PC-3 (cell line): ENCODE results near the gene CSHL1. TPM values are rescaled to one million over a fixed set of nuclear protein-coding genes. Genes with fewer than 3 reads are reported as not detected.

Source experiments
- ATAC-seq: fragments of 200-7000 bp; cut with Tn5 transposase; 2 replicates; pipeline ENCODE4 v1.9.1; 2020; ENCODE audit warnings: mild to moderate bottlenecking, moderate library complexity
- BruUV-seq: library from RNA; stranded (reverse); fragments of 400-500 nt; replicated peaks from 2 replicates; lab custom pipeline; 2021; lab: Mats Ljungman, UMichigan
- CTCF ChIA-PET: fragments of 300-600 bp; sonication (Branson Sonifier 250); formaldehyde crosslinking; loops from one replicate; lab custom pipeline; 2022; ENCODE audit warnings: antibody characterized with exemption; lab: Charles Lee
- POLR2A ChIA-PET: fragments of 300-600 bp; sonication (Branson Sonifier 250); formaldehyde crosslinking; loops from one replicate; lab custom pipeline; 2022; ENCODE audit warnings: antibody characterized with exemption; ENCODE audit not compliant: unreplicated experiment; lab: Charles Lee
- DNase-seq: peaks from one replicate; pipeline ENCODE4 v3.0.0-alpha.2; 2015
- H2AFZ ChIP-seq: fragments of 300-600 bp; sonication (generic); 2 replicates; pipeline ENCODE4 v1.6.0; 2016; ENCODE audit warnings: antibody characterized with exemption, low read length
- H3F3A ChIP-seq: fragments of 300-600 bp; sonication (generic); one replicate; pipeline ENCODE4 v1.6.0; 2017; ENCODE audit warnings: antibody characterized with exemption, low read length, control low read depth, mild to moderate bottlenecking; ENCODE audit not compliant: unreplicated experiment
- H3K27ac ChIP-seq: fragments of 300-600 bp; sonication (generic); 2 replicates; pipeline ENCODE4 v1.5.1; 2016; ENCODE audit warnings: mild to moderate bottlenecking, low read length
- H3K27me3 ChIP-seq: fragments of 300-600 bp; sonication (generic); 2 replicates; pipeline ENCODE4 v1.6.1; 2016; ENCODE audit warnings: low read length, mixed read lengths
- H3K36me3 ChIP-seq: fragments of 300-600 bp; sonication (generic); 2 replicates; pipeline ENCODE4 v1.6.1; 2016; ENCODE audit warnings: low read depth, mixed run types, low read length, mixed read lengths
- H3K4me1 ChIP-seq: fragments of 300-600 bp; sonication (generic); 2 replicates; pipeline ENCODE4 v1.5.1; 2016; ENCODE audit warnings: low read length; ENCODE audit not compliant: insufficient read depth
- H3K4me2 ChIP-seq: fragments of 300-600 bp; sonication (generic); 2 replicates; pipeline ENCODE4 v1.6.0; 2016; ENCODE audit warnings: low read length
- H3K4me3 ChIP-seq: fragments of 300-600 bp; sonication (generic); 2 replicates; pipeline ENCODE4 v1.5.1; 2016; ENCODE audit warnings: mild to moderate bottlenecking, low read length, mixed read lengths
- H3K79me2 ChIP-seq: fragments of 300-600 bp; sonication (generic); 2 replicates; pipeline ENCODE4 v1.6.1; 2017; ENCODE audit warnings: low read length, mixed read lengths
- H3K9ac ChIP-seq: fragments of 300-600 bp; sonication (generic); 2 replicates; pipeline ENCODE4 v1.6.0; 2016; ENCODE audit warnings: mild to moderate bottlenecking, low read length
- H3K9me2 ChIP-seq: fragments of 300-600 bp; sonication (generic); replicated peaks from 2 replicates; pipeline ENCODE4 v1.6.1; 2016; ENCODE audit warnings: mixed run types, low read length, mixed read lengths
- H3K9me3 ChIP-seq: fragments of 300-600 bp; sonication (generic); 2 replicates; pipeline ENCODE4 v1.6.1; 2016; ENCODE audit warnings: low read length, mixed read lengths
- H4K20me1 ChIP-seq: fragments of 300-600 bp; sonication (generic); 2 replicates; pipeline ENCODE4 v1.6.1; 2016; ENCODE audit warnings: low read length, mixed read lengths
- CTCF ChIP-seq: fragments of 300-600 bp; sonication (generic); conservative IDR thresholded peaks from 2 replicates; pipeline ENCODE4 v1.5.1; 2017; ENCODE audit warnings: antibody characterized with exemption, low read depth, mild to moderate bottlenecking, low read length
- EZH2 ChIP-seq: fragments of 300-600 bp; sonication (generic); IDR thresholded peaks from one replicate; pipeline ENCODE4 v1.6.1; 2017; ENCODE audit warnings: antibody characterized with exemption, mild to moderate bottlenecking, low read length; ENCODE audit not compliant: unreplicated experiment
- EZH2phosphoT487 ChIP-seq: fragments of 300-600 bp; sonication (generic); IDR thresholded peaks from 2 replicates; pipeline ENCODE4 v1.6.1; 2018; ENCODE audit warnings: mild to moderate bottlenecking, antibody characterized with exemption, low read length, borderline replicate concordance
- intact Hi-C: fragments of 100-400 bp; cut with micrococcal nuclease; formaldehyde crosslinking; loops from 2 replicates; pipeline ENCODE4 v1.9.0; 2023
- total RNA-seq: library from RNA; depleted of rRNA; stranded (reverse); fragments of >200 nt; gene quantifications from 2 replicates; pipeline ENCODE4 v1.2.3, GENCODE V29; 2014

Gene CSHL1
- total RNA-seq, 1 experiment from 2014 or later = not detected

GRCh38 chr17:63937319-63937718, 26.3 kb upstream of the CSHL1 start:
- no peak overlapping the region for H3K9ac ChIP-seq
- H3K9me3 ChIP-seq = no peaks in the 10 kb centered on the region
- no peaks in the 10 kb centered on the region for H3K4me1 ChIP-seq
- no peaks in the 10 kb centered on the region for H3K9me2 ChIP-seq
- H4K20me1 ChIP-seq = no peaks in the 10 kb centered on the region
- H3K4me3 ChIP-seq = no peak overlapping the region
- DNase-seq (no peak), ATAC-seq (no peak)
- no peak overlapping the region for H3K27ac ChIP-seq
- no peaks in the 10 kb centered on the region for H3K27me3 ChIP-seq
- ChIA-PET CTCF (interaction anchor here (0.6 to 0.7 kb wide), 3 partner anchors 37 to 145 kb away, joined by 7 to 9 read pairs (median 7); no protein-coding TSS in a partner anchor), POLR2A (interaction anchor here (0.9 kb wide), 1 partner anchor 21 kb away, joined by 6 read pairs; no protein-coding TSS in a partner anchor)
- BruUV-seq = no TSS peak
- H3K79me2 ChIP-seq = no peaks in the 10 kb centered on the region
- no peak overlapping the region for H3K4me2 ChIP-seq
- intact Hi-C loops = no loop called here
- H3F3A ChIP-seq = no peaks in the 10 kb centered on the region
- TF ChIP-seq CTCF (no peak), EZH2phosphoT487 (no peak)
- no peaks in the 10 kb centered on the region for H3K36me3 ChIP-seq
- H2AFZ ChIP-seq = no peak overlapping the region

GRCh38 chr17:63934183-63935112, 23.4 kb upstream of the CSHL1 start:
- Histone ChIP-seq H3K79me2 (no peaks in the 10 kb centered on the region), H3K4me1 (no peaks in the 10 kb centered on the region), H3K9me3 (no peaks in the 10 kb centered on the region), H3K9me2 (no peaks in the 10 kb centered on the region), H3K4me2 (no peak overlapping the region), H2AFZ (no peak overlapping the region), H3K36me3 (no peaks in the 10 kb centered on the region), H3F3A (no peaks in the 10 kb centered on the region), H3K27me3 (no peaks in the 10 kb centered on the region), H3K9ac (no peak overlapping the region), H4K20me1 (no peaks in the 10 kb centered on the region), H3K4me3 (no peak overlapping the region), H3K27ac (no peak overlapping the region)
- BruUV-seq = no TSS peak
- CTCF ChIA-PET = interaction anchor here (1.1 kb wide), 1 partner anchor 58 kb away, joined by 5 read pairs; no protein-coding TSS in a partner anchor
- TF ChIP-seq EZH2phosphoT487 = no peak
- TF ChIP-seq EZH2 = no peak
- TF ChIP-seq CTCF = no peak
- DNase-seq (no peak), ATAC-seq (no peak)
- intact Hi-C loops = no loop called here
- POLR2A ChIA-PET = no interaction called here

DNA sequence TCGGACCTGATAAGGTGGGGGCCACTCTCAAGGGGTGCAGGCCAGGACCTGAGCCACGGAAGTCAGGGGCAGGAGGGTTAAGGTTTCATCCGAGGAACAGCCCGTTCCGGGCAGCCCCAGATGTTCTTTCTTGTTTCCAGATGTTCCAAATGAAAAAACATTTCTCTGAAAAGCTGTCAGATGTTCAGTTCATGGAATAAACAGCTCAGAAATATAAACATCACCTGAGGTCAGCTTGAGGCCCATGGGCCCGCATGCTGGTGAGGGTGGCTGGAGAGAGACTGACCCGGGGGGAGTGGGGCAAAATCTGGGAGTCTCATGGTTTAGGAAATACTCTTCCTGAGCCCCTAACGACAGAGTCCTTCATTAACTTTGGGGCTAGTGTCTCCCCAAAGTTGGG, 22.5 kb upstream of the CSHL1 start:
- Histone ChIP-seq H3K9ac (no peak overlapping the region), H3F3A (no peaks in the 10 kb centered on the region), H2AFZ (no peak overlapping the region), H3K4me1 (no peaks in the 10 kb centered on the region), H3K4me3 (no peak overlapping the region), H3K9me2 (no peaks in the 10 kb centered on the region), H3K27ac (no peak overlapping the region), H3K27me3 (no peaks in the 10 kb centered on the region), H3K36me3 (no peaks in the 10 kb centered on the region), H4K20me1 (no peaks in the 10 kb centered on the region), H3K79me2 (no peaks in the 10 kb centered on the region), H3K4me2 (no peak overlapping the region), H3K9me3 (no peaks in the 10 kb centered on the region)
- ChIA-PET CTCF (interaction anchor here (1.1 kb wide), 1 partner anchor 59 kb away, joined by 5 read pairs; no protein-coding TSS in a partner anchor), POLR2A (no interaction called here)
- TF ChIP-seq EZH2 = no peak
- no peak for TF ChIP-seq EZH2phosphoT487
- no peak for TF ChIP-seq CTCF
- intact Hi-C loops = no loop called here
- BruUV-seq = no TSS peak
- no peak for DNase-seq
- no peak for ATAC-seq
